DND-41 (cell line): Measurements from ENCODE around the gene SUMO2.

Experiments
- EZH2 ChIP-seq: IDR thresholded peaks from 3 replicates; pipeline ENCODE4 v1.6.1; 2012; ENCODE audit warnings: borderline replicate concordance, low read depth, mild to moderate bottlenecking, moderate library complexity, low read length, inconsistent platforms; ENCODE audit not compliant: severe bottlenecking
- TF ChIP-seq, protein P1 (sequence below): IDR thresholded peaks from 2 replicates; pipeline ENCODE4 v1.5.1; 2012; ENCODE audit warnings: borderline replicate concordance, low read length, moderate library complexity, mild to moderate bottlenecking; ENCODE audit not compliant: poor library complexity, severe bottlenecking; ENCODE audit errors: extremely low read depth

- TF ChIP-seq, protein P1, sequence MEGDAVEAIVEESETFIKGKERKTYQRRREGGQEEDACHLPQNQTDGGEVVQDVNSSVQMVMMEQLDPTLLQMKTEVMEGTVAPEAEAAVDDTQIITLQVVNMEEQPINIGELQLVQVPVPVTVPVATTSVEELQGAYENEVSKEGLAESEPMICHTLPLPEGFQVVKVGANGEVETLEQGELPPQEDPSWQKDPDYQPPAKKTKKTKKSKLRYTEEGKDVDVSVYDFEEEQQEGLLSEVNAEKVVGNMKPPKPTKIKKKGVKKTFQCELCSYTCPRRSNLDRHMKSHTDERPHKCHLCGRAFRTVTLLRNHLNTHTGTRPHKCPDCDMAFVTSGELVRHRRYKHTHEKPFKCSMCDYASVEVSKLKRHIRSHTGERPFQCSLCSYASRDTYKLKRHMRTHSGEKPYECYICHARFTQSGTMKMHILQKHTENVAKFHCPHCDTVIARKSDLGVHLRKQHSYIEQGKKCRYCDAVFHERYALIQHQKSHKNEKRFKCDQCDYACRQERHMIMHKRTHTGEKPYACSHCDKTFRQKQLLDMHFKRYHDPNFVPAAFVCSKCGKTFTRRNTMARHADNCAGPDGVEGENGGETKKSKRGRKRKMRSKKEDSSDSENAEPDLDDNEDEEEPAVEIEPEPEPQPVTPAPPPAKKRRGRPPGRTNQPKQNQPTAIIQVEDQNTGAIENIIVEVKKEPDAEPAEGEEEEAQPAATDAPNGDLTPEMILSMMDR: no peak
- no peak for TF ChIP-seq EZH2
These were observed 29.6 kb downstream of the SUMO2 start for GRCh38 chr17:75152922-75153779.
